HepG2 (cell line): ENCODE data around the gene SLC7A10. TPM values are rescaled to one million over a fixed set of nuclear protein-coding genes. Genes with fewer than 3 reads are reported as not detected.

Experiments
- ATAC-seq: fragments of 200-7000 bp; cut with Tn5 transposase; 3 replicates; pipeline ENCODE4 v1.9.1; 2020; ENCODE audit warnings: mild to moderate bottlenecking, moderate library complexity
- BruUV-seq: library from RNA; stranded (reverse); fragments of 400-500 nt; replicated peaks from 2 replicates; lab custom pipeline; 2021; lab: Mats Ljungman, UMichigan
- CTCF ChIA-PET: fragments of 300-600 bp; formaldehyde crosslinking; extraction: SDS; loops from one replicate; lab custom pipeline; 2021; ENCODE audit warnings: low total read pairs, inconsistent platforms, low intra/inter-chr PET ratio; lab: Yijun Ruan, JAX
- POLR2A ChIA-PET: fragments of 350-600 bp; sonication (Branson Sonifier 250); formaldehyde crosslinking; loops from one replicate; lab custom pipeline; 2020; ENCODE audit warnings: antibody characterized with exemption, inconsistent platforms; lab: Yijun Ruan, JAX
- DNase-seq: peaks from one replicate; pipeline ENCODE4 v3.0.0-alpha.2; 2015; ENCODE audit warnings: low spot score
- FAIRE-seq: peaks from 3 replicates; lab custom pipeline; 2011; peaks lifted over from hg19 to GRCh38; lab: Jason Lieb, UNC
- H2AFZ ChIP-seq: one replicate; pipeline ENCODE4 v1.6.1; 2011; ENCODE audit warnings: low read length, inconsistent platforms
- H3K27ac ChIP-seq: fragments of 300-600 bp; 3 replicates; pipeline ENCODE4 v1.8.0; 2011; ENCODE audit warnings: mixed run types, mild to moderate bottlenecking, mixed read lengths, low read length, inconsistent platforms; ENCODE audit not compliant: insufficient read depth; ENCODE audit errors: extremely low read length
- H3K27me3 ChIP-seq, 2 experiments: fragments of 200-600 bp in 1 of 2; 2 replicates in 1 of 2; 3 replicates in 1 of 2; pipeline versions ENCODE4 v1.6.0 to v1.8.0; 2011; ENCODE audit warnings: low read length in 2 of 2, mild to moderate bottlenecking in 2 of 2, moderate library complexity in 2 of 2, inconsistent platforms in 1 of 2; ENCODE audit not compliant: insufficient read depth in 2 of 2, control insufficient read depth in 1 of 2
- H3K36me3 ChIP-seq, 2 experiments: fragments of 200-600 bp in 1 of 2; replicated peaks in 1 of 2; 2 replicates in 1 of 2; 3 replicates in 1 of 2; pipeline versions ENCODE4 v1.5.1 to v1.8.0; 2011; ENCODE audit warnings: low read length in 2 of 2, inconsistent platforms in 1 of 2; ENCODE audit not compliant: insufficient read depth in 2 of 2, control insufficient read depth in 1 of 2
- H3K4me1 ChIP-seq: 2 replicates; pipeline ENCODE4 v1.5.1; 2012; ENCODE audit warnings: low read length, inconsistent platforms; ENCODE audit not compliant: insufficient read depth
- H3K4me2 ChIP-seq: 2 replicates; pipeline ENCODE4 v1.6.0; 2011; ENCODE audit warnings: low read depth, low read length, inconsistent platforms
- H3K4me3 ChIP-seq, 3 experiments: fragments of 200-600 bp in 1 of 3; sonication (generic), shearing (Covaris generic) in 1 of 3; replicated peaks in 1 of 3; 2 replicates each; pipeline ENCODE4 v1.5.1; 2011 to 2016; ENCODE audit warnings: low read length in 3 of 3, inconsistent platforms in 2 of 3, low read depth in 2 of 3, mild to moderate bottlenecking in 2 of 3, control low read depth in 1 of 3, mixed read lengths in 1 of 3; ENCODE audit not compliant: insufficient read depth in 1 of 3
- H3K79me2 ChIP-seq: one replicate; pipeline ENCODE4 v1.6.1; 2011; ENCODE audit warnings: low read length, inconsistent platforms; ENCODE audit not compliant: insufficient read depth
- H3K9ac ChIP-seq: 2 replicates; pipeline ENCODE4 v1.6.0; 2011; ENCODE audit warnings: mild to moderate bottlenecking, low read depth, low read length, inconsistent platforms; ENCODE audit not compliant: insufficient read depth
- H3K9me3 ChIP-seq: 2 replicates; pipeline ENCODE4 v1.5.1; 2012; ENCODE audit warnings: mild to moderate bottlenecking, low read length
- H4K20me1 ChIP-seq: 2 replicates; pipeline ENCODE4 v1.6.0; 2011; ENCODE audit warnings: inconsistent platforms, mild to moderate bottlenecking, low read length, moderate library complexity; ENCODE audit not compliant: insufficient read depth
- FOXA1 ChIP-seq, 2 experiments: fragments of 450-650 bp in 1 of 2; sonication (generic) in 1 of 2; formaldehyde crosslinking in 1 of 2; IDR thresholded peaks; 2 replicates each; pipeline versions ENCODE4 v1.4.0 to v1.6.1; 2016 to 2020; ENCODE audit warnings: missing genetic modification reagents in 1 of 2
- FOXA3 ChIP-seq: IDR thresholded peaks from 2 replicates; pipeline ENCODE4 v1.6.1; 2016; ENCODE audit warnings: missing genetic modification reagents, missing compliant biosample characterization
- HHEX ChIP-seq: IDR thresholded peaks from 2 replicates; pipeline ENCODE4 v1.6.1; 2016; ENCODE audit warnings: control low read depth
- KMT2B ChIP-seq: IDR thresholded peaks from 2 replicates; pipeline ENCODE4 v1.6.1; 2016; ENCODE audit warnings: missing genetic modification reagents, missing compliant biosample characterization
- MAZ ChIP-seq, 2 experiments: sonication (generic) in 1 of 2; formaldehyde crosslinking in 1 of 2; IDR thresholded peaks; 2 replicates each; pipeline versions ENCODE4 v1.5.0 to v1.6.1; 2012 to 2020; ENCODE audit warnings: low read depth in 2 of 2, mild to moderate bottlenecking in 2 of 2, borderline replicate concordance in 1 of 2, improper control_type of control experiment in 1 of 2, low read length in 1 of 2, missing genetic modification reagents in 1 of 2, moderate library complexity in 1 of 2
- NFKB2 ChIP-seq: sonication (generic); formaldehyde crosslinking; IDR thresholded peaks from 2 replicates; pipeline ENCODE4 v1.4.0; 2020; ENCODE audit warnings: missing genetic modification reagents, borderline replicate concordance
- ZFP36 ChIP-seq: fragments of 150-350 bp; IDR thresholded peaks from 2 replicates; pipeline ENCODE4 v1.6.1; 2018; ENCODE audit warnings: borderline replicate concordance, low read length, low read depth; ENCODE audit not compliant: partially characterized antibody
- ZNF101 ChIP-seq: sonication (generic); formaldehyde crosslinking; IDR thresholded peaks from 2 replicates; pipeline ENCODE4 v1.4.0; 2020; ENCODE audit warnings: mild to moderate bottlenecking, low read depth, missing genetic modification reagents, borderline replicate concordance
- ZNF234 ChIP-seq: sonication (generic); formaldehyde crosslinking; conservative IDR thresholded peaks from 2 replicates; pipeline ENCODE4 v1.5.1; 2020; ENCODE audit warnings: mild to moderate bottlenecking, missing genetic modification reagents
- ZNF367 ChIP-seq: sonication (generic); formaldehyde crosslinking; IDR thresholded peaks from 2 replicates; pipeline ENCODE4 v1.4.0; 2020; ENCODE audit warnings: missing genetic modification reagents, borderline replicate concordance
- ZSCAN22 ChIP-seq: sonication (generic); formaldehyde crosslinking; IDR thresholded peaks from 2 replicates; pipeline ENCODE4 v1.4.0; 2020; ENCODE audit warnings: mild to moderate bottlenecking, missing genetic modification reagents
- WGBS: methylation state at CpG from one replicate; pipeline ENCODE4 v1.1.6; 2017; ENCODE audit warnings: low lambda C conversion rate; 5-methylcytosine and 5-hydroxymethylcytosine counted together
- in situ Hi-C: cut with HindIII; loops from 2 replicates; pipeline ENCODE4 v1.10.0; 2017; ENCODE audit warnings: low pct_unique_long_range_greater_than_20kb; ENCODE audit not compliant: extremely low pct_ligation_motif_present
- intact Hi-C: fragments of 100-400 bp; cut with micrococcal nuclease; formaldehyde crosslinking; loops from one replicate; pipeline ENCODE4 v1.10.0; 2022; ENCODE audit not compliant: unreplicated experiment
- polyA plus RNA-seq, 8 experiments: library from polyadenylated mRNA; depleted of rRNA in 3 of 8; stranded (reverse) in 7 of 8; unstranded in 1 of 8; fragments of >200 nt; fragmentation: Illumina TruSeq in 4 of 8; extraction: Trizol in 4 of 8; gene quantifications; 2 replicates each; pipeline versions ENCODE4 v1.2.1 to v1.2.3, GENCODE V29; 2011 to 2016; ENCODE audit warnings: low read depth in 4 of 8, missing spikeins in 1 of 8, mixed read lengths in 1 of 8; ENCODE audit not compliant: insufficient read depth in 1 of 8
- total RNA-seq, 5 experiments: library from RNA; depleted of rRNA; stranded (reverse); fragments of >200 nt; fragmentation: Illumina TruSeq; extraction: Trizol; gene quantifications; 2 replicates each; pipeline ENCODE4 v1.2.3, GENCODE V29; 2016; ENCODE audit warnings: low read depth in 1 of 5
- TF ChIP-seq, protein P1 (sequence below): sonication (generic); formaldehyde crosslinking; conservative IDR thresholded peaks from 2 replicates; pipeline ENCODE4 v1.4.0; 2020; ENCODE audit warnings: missing genetic modification reagents
- TF ChIP-seq, protein P2 (sequence below): sonication (generic); formaldehyde crosslinking; IDR thresholded peaks from 2 replicates; pipeline ENCODE4 v1.9.0; 2022; ENCODE audit warnings: missing genetic modification reagents, mild to moderate bottlenecking, borderline replicate concordance
- TF ChIP-seq, protein P3 (sequence below): sonication (generic); formaldehyde crosslinking; IDR thresholded peaks from 2 replicates; pipeline ENCODE4 v1.4.0; 2020; ENCODE audit warnings: missing genetic modification reagents

SLC7A10 gene
- total and polyA plus RNA-seq, 2 of the 13 experiments (the other 11 are each of a cell fraction or from before 2014, with no cell fraction given): 1.1 to 2.2 TPM

DNA sequence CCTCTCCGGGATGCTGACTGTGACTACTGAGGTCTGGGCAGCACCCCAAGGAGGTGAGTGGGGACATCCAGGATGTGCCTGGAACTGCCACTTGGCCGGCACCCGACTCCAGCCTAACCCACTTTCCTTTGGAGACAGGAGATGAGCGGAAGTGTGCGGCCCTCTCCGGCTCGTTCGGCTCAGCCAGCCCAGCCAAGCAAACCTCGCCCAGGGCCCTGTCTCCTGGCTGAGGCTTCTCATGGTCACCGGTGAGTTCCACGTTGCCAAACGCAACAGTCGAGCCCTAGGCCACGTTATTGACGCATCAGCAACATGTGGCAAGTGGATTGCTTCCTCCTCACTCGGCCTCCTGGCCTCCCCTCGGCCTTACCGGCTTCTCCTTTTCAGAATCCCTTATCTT is 5.5 kb downstream of the SLC7A10 start (continued):
- TF ChIP-seq MAZ (IDR thresholded peaks at IDR 0.05; ENCODE audit: borderline replicate concordance, low read depth, low read length) (no peak), MAZ (CRISPR knock-in tag; IDR thresholded peaks at IDR 0.05; ENCODE audit: low read depth) (no peak), ZNF234 (CRISPR knock-in tag) (no peak), NFKB2 (no peak), ZNF101 (CRISPR knock-in tag) (no peak), KMT2B (no peak), ZNF367 (CRISPR knock-in tag) (no peak), HHEX (CRISPR knock-in tag) (no peak)

DNA sequence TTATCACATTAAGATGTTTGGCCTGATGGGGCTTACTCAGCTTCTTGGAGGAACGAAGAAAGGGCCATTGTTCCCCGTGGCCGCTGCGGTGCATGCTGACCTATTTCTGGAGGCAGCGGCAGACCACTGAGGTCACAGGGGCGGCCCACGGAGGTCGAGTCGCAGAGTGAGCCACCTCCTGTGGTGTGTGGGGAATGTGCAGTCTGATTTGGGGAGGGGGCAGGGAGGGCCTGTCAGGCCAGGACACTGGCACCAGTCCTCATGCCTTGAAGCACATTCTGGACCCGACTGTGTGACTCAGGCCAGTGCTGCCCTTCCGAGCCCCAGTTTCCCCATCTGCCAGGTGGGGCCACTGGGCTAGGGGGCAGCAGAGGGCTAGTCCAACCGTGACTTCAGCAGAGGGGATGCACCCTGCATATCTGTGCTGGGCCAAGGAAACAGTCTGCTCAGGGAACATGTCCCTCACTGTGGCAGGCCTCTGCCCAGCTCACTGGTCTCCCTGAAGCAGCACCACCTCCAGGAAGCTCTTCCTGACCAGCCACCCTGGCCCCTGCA is 6.3 kb downstream of the SLC7A10 start:
- ATAC-seq: peak; percentile 49
- Histone ChIP-seq H3K27me3 (peaks cover 10 to 27% of the 10 kb centered on the region in 2 experiments), H2AFZ (no peak overlapping the region), H3K36me3 (no peaks in the 10 kb centered on the region), H3K4me2 (peak overlapping the region; percentile 23; the same call in 1 of the 2 replicates), H4K20me1 (no peaks in the 10 kb centered on the region), H3K9me3 (no peaks in the 10 kb centered on the region), H3K79me2 (no peaks in the 10 kb centered on the region), H3K4me1 (peaks cover 44% of the 10 kb centered on the region), H3K4me3 (no peak overlapping the region), H3K9ac (no peak overlapping the region), H3K27ac (no peak overlapping the region)
- ChIA-PET POLR2A (no interaction called here), CTCF (no interaction called here)
- no TSS peak for BruUV-seq
- FAIRE-seq: no peak
- in situ Hi-C loops: no loop called here
- no CpG with 5 or more reads among the region's 12 CpGs for WGBS
- no peak for DNase-seq
- intact Hi-C loops: no loop called here
- TF ChIP-seq FOXA3 (no peak), FOXA1 (IDR thresholded peaks at IDR 0.05) (no peak), FOXA1 (CRISPR knock-in tag; IDR thresholded peaks at IDR 0.05) (no peak), ZSCAN22 (CRISPR knock-in tag) (no peak), ZFP36 (peak; percentile 53)
- TF ChIP-seq, protein P1, sequence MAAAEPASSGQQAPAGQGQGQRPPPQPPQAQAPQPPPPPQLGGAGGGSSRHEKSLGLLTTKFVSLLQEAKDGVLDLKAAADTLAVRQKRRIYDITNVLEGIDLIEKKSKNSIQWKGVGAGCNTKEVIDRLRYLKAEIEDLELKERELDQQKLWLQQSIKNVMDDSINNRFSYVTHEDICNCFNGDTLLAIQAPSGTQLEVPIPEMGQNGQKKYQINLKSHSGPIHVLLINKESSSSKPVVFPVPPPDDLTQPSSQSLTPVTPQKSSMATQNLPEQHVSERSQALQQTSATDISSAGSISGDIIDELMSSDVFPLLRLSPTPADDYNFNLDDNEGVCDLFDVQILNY (CRISPR knock-in tag): no peak
- TF ChIP-seq, protein P2, sequence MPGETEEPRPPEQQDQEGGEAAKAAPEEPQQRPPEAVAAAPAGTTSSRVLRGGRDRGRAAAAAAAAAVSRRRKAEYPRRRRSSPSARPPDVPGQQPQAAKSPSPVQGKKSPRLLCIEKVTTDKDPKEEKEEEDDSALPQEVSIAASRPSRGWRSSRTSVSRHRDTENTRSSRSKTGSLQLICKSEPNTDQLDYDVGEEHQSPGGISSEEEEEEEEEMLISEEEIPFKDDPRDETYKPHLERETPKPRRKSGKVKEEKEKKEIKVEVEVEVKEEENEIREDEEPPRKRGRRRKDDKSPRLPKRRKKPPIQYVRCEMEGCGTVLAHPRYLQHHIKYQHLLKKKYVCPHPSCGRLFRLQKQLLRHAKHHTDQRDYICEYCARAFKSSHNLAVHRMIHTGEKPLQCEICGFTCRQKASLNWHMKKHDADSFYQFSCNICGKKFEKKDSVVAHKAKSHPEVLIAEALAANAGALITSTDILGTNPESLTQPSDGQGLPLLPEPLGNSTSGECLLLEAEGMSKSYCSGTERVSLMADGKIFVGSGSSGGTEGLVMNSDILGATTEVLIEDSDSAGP (CRISPR knock-in tag): 0 out of 2 replicates have a peak, but pooled peaks have one; percentile 19
- TF ChIP-seq, protein P3, sequence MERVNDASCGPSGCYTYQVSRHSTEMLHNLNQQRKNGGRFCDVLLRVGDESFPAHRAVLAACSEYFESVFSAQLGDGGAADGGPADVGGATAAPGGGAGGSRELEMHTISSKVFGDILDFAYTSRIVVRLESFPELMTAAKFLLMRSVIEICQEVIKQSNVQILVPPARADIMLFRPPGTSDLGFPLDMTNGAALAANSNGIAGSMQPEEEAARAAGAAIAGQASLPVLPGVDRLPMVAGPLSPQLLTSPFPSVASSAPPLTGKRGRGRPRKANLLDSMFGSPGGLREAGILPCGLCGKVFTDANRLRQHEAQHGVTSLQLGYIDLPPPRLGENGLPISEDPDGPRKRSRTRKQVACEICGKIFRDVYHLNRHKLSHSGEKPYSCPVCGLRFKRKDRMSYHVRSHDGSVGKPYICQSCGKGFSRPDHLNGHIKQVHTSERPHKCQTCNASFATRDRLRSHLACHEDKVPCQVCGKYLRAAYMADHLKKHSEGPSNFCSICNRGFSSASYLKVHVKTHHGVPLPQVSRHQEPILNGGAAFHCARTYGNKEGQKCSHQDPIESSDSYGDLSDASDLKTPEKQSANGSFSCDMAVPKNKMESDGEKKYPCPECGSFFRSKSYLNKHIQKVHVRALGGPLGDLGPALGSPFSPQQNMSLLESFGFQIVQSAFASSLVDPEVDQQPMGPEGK (CRISPR knock-in tag): peak; percentile 70
